Measurements from ENCODE around the gene CDKN2A.
A peak's percentile ranks its signal among the peaks of the same experiment; 100 is the strongest.
"Not testable (repeated sequence)": the region's sequence is repeated elsewhere in the genome, so short reads cannot be mapped to it uniquely, and the experiment has no call there.

Gene CDKN2A

GRCh38 chr9:21982861-21983560 is 11.2 kb downstream of the CDKN2A start:
- no peak for FAIRE-seq
- DNase-seq (ENCODE audit: insufficient read length, low spot score): no peak

DNA sequence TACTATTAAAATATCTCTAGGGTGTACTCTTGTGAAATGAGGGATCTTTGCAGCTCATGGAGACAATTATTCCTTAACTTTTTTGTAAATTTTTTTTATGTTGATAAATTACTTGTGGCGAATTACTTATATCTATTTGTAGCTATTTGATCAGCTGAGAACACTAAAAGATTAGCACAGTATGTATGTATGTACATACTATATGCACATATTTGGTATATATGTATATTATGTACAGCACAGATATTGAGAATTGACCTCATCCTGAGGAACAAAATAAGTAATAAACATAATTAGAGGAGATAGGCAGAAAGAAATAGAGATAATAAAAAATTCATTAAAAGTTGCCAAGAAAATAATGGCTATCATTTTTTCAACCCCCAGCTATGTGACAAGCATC is 11.8 kb downstream of the CDKN2A start:
- no peak for DNase-seq (ENCODE audit: insufficient read length, low spot score)
- FAIRE-seq: no peak

- no peak for FAIRE-seq
- DNase-seq (ENCODE audit: insufficient read length, low spot score): no peak
These were observed 17.8 kb downstream of the CDKN2A start for GRCh38 chr9:21976334-21976875.

DNA sequence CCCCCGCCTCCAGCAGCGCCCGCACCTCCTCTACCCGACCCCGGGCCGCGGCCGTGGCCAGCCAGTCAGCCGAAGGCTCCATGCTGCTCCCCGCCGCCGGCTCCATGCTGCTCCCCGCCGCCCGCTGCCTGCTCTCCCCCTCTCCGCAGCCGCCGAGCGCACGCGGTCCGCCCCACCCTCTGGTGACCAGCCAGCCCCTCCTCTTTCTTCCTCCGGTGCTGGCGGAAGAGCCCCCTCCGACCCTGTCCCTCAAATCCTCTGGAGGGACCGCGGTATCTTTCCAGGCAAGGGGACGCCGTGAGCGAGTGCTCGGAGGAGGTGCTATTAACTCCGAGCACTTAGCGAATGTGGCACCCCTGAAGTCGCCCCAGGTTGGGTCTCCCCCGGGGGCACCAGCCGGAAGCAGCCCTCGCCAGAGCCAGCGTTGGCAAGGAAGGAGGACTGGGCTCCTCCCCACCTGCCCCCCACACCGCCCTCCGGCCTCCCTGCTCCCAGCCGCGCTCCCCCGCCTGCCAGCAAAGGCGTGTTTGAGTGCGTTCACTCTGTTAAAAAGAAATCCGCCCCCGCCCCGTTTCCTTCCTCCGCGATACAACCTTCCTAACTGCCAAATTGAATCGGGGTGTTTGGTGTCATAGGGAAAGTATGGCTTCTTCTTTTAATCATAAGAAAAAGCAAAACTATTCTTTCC is 19.3 kb downstream of the CDKN2A start:
- FAIRE-seq (no peak), DNase-seq (ENCODE audit: insufficient read length, low spot score) (peak; percentile 67)

DNA sequence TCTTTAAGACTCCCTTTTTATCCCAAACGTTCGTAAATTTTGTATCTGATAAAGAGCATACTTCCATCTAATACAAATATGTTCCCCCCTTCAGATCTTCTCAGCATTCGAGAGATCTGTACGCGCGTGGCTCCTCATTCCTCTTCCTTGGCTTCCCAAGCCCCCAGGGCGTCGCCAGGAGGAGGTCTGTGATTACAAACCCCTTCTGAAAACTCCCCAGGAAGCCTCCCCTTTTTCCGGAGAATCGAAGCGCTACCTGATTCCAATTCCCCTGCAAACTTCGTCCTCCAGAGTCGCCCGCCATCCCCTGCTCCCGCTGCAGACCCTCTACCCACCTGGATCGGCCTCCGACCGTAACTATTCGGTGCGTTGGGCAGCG is 19.9 kb downstream of the CDKN2A start:
- FAIRE-seq (no peak), DNase-seq (ENCODE audit: insufficient read length, low spot score) (no peak)

DNA sequence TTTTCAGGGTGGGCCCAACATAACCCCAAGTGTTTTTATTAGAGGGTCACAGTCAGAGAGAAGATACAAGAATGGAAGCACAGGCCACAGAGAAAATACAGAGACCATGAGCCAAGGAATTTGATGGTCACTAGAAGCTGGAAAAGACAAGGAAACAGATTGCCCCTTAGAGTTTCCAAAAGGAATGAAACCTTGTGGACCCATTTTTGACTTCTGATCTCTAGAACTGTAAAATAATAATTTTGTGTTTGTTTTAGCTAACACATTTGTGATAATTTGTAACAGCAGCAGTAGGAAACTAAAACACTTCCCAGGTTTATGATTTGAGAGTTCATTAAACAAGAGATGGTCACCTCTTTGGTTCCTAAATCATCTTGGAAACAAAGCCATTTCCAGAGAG is 21.8 kb downstream of the CDKN2A start:
- no peak for DNase-seq (ENCODE audit: insufficient read length, low spot score)
- FAIRE-seq: no peak

GRCh38 chr9:21970800-21971640 is 23.2 kb downstream of the CDKN2A start:
- no peak for FAIRE-seq
- no peak for DNase-seq (ENCODE audit: insufficient read length, low spot score)

DNA sequence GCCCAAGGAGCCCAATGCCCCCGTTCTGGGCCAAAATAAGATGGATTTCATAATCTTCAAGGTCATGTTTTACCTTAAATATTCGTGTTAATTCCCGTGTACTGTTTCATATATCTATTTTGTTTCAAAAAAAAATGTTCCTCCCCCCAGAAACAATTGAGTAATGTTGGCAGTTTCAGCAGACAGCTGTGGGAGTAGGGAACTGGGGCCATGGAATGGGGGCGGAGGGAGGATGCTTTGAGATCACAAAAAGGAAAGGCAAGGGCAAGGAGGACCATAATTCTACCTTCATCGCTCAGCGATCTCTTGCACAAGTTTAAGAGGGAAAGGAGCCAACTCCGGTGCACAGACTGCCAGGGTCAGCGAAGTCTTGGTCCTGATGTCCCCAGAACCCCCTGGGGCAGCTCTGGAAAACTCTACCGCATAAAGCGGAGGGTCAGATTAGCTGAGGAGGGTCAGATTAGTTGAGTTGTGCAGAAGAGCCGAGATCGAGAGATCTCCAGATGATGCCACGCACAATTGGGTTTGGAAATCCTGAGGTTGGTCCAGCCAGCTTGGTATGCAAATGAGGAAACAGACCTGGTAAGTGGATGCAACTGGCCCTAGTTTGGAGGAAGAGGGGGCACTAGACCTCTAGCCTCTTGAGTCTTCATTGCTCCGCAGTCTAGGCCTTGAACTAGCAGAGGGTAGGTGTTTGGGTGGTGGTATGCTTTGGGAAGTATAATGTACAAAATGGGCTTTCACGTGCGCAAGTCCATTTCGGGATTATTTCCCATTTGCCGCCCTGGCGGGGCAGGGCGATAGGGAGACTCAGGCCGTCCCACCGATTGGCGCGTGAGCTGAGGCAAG is 24.0 kb downstream of the CDKN2A start:
- DNase-seq (ENCODE audit: insufficient read length, low spot score) (no peak), FAIRE-seq (no peak)

- no peak for FAIRE-seq
- DNase-seq (ENCODE audit: insufficient read length, low spot score): no peak
These were observed 24.9 kb downstream of the CDKN2A start for GRCh38 chr9:21969011-21969940.

DNA sequence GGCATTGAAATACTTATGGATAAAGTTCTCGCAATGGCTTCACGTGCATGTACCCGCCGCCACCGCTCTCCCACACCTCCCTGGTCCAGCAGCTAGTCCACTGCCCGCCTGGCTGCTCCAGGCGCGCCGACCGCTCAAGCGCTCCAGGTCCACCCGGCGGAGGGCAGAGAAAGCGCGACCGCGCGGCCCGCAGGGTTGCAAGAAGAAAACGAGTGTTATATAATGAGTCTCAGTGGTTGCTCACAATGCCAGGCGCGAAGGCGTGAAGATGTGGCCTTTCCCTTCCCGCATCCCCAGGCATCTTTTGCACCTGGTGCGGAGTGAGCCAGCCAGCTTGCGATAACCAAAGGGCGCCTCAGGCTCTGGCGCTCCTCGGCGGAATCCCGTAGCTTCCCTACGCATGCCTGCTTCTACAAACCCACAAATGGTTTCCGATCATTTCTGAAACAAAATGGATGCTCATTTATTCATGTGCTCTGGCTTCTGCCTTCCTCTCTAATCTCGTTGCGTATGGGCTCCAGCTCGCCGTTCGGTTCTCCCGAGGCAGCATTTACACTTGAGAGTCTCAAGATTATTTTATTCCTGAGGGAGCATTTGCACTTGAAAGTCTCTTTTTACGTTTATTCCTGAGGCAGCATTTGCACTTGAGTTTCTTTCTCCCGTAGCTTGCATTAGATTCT is 25.7 kb downstream of the CDKN2A start:
- FAIRE-seq (no peak), DNase-seq (ENCODE audit: insufficient read length, low spot score) (no peak)

DNA sequence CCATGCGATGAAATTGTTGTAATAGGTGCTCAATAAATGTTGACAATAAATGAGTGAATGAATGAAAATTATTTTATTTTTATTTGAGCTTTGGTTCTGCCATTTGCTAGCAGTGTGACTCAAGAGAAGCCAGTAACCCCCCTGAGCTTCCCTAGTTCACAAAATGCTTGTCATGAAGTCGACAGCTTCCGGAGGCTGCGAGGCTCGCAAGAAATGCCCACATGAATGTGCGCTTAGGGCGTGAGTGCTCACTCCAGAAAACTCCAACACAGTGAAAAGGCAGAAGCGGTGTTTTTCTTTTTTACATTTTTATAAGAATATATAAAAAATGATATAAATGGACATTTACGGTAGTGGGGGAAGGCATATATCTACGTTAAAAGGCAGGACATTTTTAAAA is 26.5 kb downstream of the CDKN2A start:
- DNase-seq (ENCODE audit: insufficient read length, low spot score) (no peak), FAIRE-seq (no peak)

DNA sequence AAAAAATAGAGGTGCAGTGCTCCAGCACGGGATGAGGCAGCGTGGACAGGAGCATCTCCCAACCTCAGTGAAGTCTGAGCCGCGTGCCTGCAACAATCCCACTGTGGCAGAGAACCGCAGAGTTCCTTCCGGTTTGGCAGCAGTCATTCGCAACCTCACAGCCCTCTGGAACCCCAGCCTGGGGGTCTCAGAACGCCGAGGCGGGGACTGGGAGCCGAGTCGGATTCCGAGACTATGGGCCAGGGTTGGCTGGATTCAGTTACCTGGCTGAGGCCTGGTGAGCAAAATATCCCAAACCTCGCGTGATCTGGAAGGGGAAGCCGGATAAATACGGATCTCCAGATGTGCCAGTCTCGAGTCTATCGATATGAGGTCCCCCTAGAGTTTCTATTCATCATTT is 27.0 kb downstream of the CDKN2A start:
- no peak for FAIRE-seq
- DNase-seq (ENCODE audit: insufficient read length, low spot score): no peak

GRCh38 chr9:21966140-21966851 is 27.9 kb downstream of the CDKN2A start:
- FAIRE-seq: no peak
- no peak for DNase-seq (ENCODE audit: insufficient read length, low spot score)

DNA sequence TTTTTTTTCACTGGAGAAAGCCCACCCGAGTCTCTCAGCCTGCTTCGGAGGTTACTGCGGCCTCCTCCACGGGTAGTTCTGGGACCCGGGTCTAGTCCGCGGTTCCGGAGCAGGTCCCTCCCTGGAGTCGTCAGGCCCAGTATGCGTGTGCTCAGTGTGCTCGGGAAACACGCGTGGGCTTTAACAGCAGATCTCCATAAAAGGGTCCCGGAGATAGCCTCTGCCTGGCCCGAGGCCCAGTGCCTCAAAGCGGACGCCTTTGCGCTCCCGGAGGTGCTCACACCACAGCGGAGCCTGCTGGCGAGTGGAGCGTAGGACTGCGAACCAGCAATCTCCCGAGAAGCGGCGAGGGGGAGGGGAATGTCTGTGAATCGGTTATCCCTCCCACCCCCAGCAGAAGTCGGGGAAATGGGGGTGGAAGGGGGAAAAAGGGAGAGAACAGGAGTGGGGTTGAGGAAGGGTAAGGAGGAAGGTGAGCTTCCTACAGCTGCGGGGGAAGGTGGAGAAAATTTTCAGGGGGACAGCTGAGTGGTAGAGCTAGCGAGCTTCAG is 28.7 kb downstream of the CDKN2A start:
- DNase-seq (ENCODE audit: insufficient read length, low spot score) (no peak), FAIRE-seq (no peak)

- FAIRE-seq: no peak
- DNase-seq (ENCODE audit: insufficient read length, low spot score): no peak
These were observed 29.2 kb downstream of the CDKN2A start for GRCh38 chr9:21964925-21965385.

DNA sequence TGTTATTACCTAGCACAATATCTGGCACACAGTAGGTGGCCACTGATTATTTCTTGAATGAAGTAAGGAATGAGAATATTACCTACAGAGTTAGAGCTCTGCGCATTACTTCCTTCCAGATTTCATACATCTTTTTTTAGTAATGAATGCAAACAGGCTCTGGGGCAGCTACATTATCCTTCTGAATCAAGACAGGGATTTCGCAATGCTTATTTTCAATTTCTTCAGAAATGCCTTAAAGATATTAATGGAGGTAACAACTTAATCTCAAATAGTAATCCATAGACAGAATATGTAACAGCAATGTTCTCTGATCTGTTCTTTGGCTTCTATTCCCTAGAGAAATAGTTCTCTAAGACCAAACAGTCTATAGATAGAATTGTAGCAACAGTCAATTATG is 32.6 kb downstream of the CDKN2A start:
- FAIRE-seq (no peak), DNase-seq (ENCODE audit: insufficient read length, low spot score) (no peak)

GRCh38 chr9:21959268-21959667 is 34.9 kb downstream of the CDKN2A start:
- not testable (repeated sequence) for DNase-seq (ENCODE audit: insufficient read length, low spot score); FAIRE-seq

DNA sequence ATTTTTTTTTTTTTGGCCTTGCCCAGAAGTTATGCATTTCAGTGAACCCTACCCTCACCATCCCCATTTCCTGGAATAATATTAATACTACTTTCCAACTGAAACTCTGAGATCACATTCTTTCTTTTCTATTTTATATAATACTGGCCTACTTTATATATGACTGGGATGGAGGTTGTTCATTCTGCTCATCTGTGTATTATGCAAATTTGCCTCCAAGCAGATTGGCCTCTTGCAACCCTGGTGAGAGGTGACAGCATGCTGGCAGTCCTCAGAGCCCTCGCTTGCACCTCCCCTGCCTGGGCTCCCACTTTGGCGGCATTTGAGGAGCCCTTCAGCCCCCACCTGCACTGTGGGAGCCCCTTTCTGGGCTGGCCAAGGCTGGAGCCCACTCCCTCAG is 35.4 kb downstream of the CDKN2A start:
- FAIRE-seq (no peak), DNase-seq (ENCODE audit: insufficient read length, low spot score) (no peak)

Data from HTR-8/SVneo (cell line).